GM21576 (cell line): ENCODE data around the gene EZH1.

Experiments
- ATAC-seq: cut with Tn5 transposase; IDR thresholded peaks from one replicate; pipeline ENCODE4 v1.9.1; 2021; ENCODE audit warnings: mild to moderate bottlenecking, moderate library complexity; ENCODE audit not compliant: unreplicated experiment

The EZH1 gene

GRCh38 chr17:42684929-42685556 lies 59.8 kb downstream of the EZH1 start:
- ATAC-seq: no peak

DNA sequence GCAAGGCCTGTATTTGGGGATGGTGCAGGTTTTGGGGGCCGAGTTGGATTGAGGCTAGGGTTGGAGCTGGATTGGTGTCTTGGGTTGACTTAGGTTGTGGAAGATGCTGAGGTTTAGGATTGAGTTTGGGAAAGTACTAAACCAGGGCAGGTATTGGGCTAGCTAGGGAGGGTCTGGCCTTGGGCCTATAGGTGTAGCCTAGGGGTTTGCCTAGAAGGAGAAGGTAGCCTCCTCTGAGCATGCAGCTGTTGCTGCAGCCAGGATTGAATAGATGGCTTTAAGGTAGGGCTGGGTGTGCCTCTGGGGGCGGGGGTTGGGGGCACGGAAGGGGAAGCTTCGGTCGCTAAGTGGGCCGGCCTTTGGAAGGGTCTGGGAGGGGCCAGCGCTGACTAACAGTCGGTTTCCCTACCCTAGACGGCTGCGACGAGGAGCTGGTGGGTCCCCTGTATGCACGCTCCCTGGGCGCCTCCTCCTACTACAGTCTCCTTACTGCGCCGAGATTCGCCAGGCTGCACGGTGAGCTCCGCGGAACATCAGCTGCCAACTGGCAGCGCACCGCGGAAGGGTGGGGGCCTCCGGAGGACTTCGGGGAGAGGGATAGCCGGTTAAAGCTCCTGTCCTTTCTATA lies 61.3 kb downstream of the EZH1 start:
- ATAC-seq: no peak

- no peak for ATAC-seq
These were observed 62.0 kb downstream of the EZH1 start for GRCh38 chr17:42682722-42683403.

GRCh38 chr17:42681976-42682721 lies 62.7 kb downstream of the EZH1 start, which contains the start of gene CNTNAP1:
TSS of gene CNTNAP1 (plus strand) at chr17:42682531. CDS start at chr17:42682830, 299 bp downstream.
- ATAC-seq: no peak

- no peak for ATAC-seq
These were observed 64.5 kb downstream of the EZH1 start for GRCh38 chr17:42680331-42680808.

GRCh38 chr17:42679492-42680330 lies 65.1 kb downstream of the EZH1 start:
- ATAC-seq: no peak

DNA sequence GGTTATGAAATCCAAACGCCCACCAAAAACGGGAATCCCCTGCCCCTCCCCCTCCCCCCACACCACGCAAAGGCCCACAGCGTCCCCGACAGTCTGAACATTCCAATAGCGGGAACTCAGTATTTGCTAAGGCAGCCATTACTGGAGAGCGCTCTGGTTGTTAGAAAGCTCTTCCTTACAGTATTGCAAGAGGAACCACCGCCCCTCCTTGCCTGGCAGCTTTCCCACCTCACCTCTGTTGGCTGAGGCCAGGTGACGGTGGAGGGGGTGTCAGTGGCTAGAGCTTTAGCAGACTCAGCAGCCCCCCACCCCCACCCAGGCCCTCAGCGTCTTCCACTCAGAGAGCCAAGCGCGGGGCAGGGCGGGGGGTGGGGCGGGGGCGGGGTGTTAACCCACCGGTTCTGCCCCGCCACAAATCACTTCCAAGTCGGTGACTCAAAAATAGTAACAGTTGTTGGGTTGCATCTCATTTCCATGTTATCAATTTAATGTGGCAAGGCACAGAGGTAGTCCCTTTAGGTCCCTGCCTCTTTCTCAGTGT lies 65.8 kb downstream of the EZH1 start:
- no peak for ATAC-seq

- no peak for ATAC-seq
These were observed 66.7 kb downstream of the EZH1 start for GRCh38 chr17:42677921-42678781.

DNA sequence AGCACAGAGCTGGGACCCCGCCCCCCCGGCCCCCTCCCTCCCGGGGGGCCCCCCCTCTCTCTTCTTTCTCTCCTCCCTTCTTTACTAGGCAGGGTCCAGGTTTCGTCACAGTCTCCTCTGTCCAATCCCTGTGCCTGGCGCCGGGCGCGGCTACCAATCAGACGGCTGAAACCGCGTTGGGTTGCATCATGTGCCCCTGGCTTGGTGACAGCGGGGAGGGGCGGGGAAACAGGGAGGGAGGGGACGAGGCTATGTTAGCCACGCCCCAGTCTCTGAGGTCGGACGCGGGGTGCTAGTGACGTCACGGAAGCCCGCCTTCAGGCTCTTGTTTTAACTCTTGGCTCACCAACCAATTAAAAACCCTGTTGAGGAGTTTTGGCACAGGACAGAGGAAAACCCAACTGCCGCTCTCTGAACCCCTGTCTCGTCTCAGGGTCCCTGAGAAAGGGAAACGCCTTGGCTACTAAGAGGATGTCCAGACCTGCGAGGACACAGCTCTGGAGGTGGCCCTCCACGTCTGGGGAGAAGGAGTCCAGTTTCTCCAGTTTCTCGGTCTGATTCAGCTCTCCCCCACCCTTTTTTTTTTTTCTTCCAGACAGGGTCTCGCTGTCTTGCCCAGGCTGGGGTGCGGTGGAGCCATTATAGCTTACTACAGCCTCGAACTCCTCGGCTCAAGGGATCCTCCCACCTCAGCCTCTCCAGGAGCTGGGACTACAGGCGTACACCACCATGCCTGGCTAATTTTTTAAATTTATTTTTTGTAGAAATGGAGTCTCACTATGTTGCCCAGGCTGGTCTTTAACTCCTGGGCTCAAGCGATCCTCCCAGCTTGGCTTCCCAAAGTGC lies 67.6 kb downstream of the EZH1 start:
- ATAC-seq: peak; percentile 55

DNA sequence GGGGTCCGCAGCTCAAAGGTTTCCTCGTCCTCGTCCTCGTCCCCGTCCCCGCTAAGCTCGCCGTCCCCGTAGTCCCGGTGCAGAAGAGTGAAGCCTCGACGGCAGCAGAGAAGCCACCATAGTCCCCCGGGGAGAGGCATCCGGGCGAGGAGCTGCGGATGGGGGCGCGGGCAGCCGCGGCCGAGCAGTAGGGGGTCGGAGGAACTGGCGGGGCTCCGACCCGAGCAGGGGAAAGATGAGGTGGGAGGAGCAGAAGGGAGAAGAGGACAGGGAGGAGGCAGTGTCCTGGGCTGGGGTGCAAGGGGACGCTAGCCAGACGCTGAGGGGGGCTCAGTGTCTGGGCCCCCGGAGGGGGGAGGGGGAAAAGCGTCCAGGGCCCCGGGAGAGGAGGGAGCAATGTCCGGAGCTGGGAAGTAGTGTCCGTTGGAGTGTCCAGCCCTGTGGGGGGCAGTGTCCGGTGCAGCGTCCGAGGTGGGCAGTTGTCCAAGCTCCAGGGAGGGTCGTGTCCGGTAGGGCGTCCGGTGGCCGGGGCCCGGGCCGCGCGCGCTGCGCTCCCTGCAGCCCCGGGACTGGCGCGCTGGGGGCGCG lies 68.3 kb downstream of the EZH1 start, which contains the start of gene PLEKHH3:
PLEKHH3 (minus strand) TSS at position 571 of the 588 bp plus-strand sequence; CDS start at position 140, 431 bp downstream.
- no peak for ATAC-seq

DNA sequence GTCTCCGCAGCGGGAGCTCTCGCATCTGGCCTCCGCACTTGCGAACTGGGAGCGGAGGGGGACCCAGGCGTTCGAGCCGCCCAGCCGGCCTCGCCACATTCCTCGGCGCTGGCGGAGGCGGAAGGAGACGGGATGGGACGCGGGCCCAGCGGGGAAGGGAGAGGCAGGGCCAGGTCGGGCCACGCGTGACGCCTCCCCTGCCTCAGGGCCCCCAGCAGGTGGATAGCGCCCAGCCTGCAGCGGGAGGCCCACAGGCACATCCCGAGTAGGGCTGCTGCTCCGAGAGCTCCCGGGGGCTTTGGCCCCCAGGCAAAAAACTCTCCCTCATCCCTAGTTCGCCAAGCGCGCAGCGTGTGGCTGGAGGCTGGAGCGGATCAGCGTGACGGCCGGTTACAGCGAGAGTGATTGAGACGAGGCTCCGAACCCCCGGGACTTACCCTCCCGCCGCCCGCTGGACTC lies 68.8 kb downstream of the EZH1 start:
- no peak for ATAC-seq

GRCh38 chr17:42675348-42675964 lies 69.4 kb downstream of the EZH1 start:
- no peak for ATAC-seq

GRCh38 chr17:42674755-42675347 lies 70.0 kb downstream of the EZH1 start:
- ATAC-seq: no peak

- ATAC-seq: no peak
These were observed 70.7 kb downstream of the EZH1 start for GRCh38 chr17:42673885-42674754.

DNA sequence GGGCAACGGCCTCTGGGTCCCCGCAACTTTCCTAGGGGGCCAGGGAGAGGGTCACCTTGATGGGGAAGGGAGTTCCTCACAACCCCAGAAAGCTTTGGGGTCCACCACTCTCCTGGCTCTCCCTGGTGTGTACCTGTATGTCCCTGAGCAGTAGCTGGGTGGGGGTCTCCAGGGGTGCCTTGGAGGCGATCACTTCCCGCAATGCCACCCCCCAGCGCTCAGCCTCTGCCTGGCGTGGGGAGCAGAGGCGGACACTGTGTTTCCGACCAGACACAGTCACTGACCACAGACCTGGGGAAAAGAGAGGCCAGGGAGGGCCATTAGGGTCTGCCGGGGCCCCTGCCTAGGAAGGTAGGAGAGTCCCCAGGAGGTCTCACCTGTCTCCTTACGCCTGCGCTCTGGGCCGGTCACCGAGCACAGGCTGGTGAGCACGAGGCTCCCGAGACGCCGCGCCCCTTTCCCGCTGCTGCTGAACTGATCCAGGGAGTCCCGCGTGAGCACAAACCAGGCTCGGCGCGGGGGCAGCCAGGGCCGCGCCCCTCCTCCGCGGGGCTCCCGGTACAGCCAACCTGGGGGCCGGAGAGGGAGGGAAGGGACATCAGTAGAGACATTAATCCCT lies 71.5 kb downstream of the EZH1 start:
- ATAC-seq: no peak
